IPS-11a (cell line): Measurements from ENCODE around the gene DGKG.

Source experiments
- H3K4me3 ChIP-seq: one replicate; pipeline ENCODE4 v1.5.1; 2013; ENCODE audit warnings: low read depth, low read length, control low read depth

DGKG gene

GRCh38 chr3:186320862-186321568 lies 41.0 kb downstream of the DGKG start:
- no peak overlapping the region for H3K4me3 ChIP-seq

GRCh38 chr3:186319945-186320344 lies 42.1 kb downstream of the DGKG start:
- no peak overlapping the region for H3K4me3 ChIP-seq

- no peak overlapping the region for H3K4me3 ChIP-seq
These were observed 43.9 kb downstream of the DGKG start for GRCh38 chr3:186318135-186318534.

- H3K4me3 ChIP-seq: no peak overlapping the region
These were observed 44.6 kb downstream of the DGKG start for GRCh38 chr3:186317478-186317877.

GRCh38 chr3:186316666-186317260 lies 45.3 kb downstream of the DGKG start:
- H3K4me3 ChIP-seq: no peak overlapping the region

GRCh38 chr3:186315581-186316354 lies 46.3 kb downstream of the DGKG start:
- H3K4me3 ChIP-seq: no peak overlapping the region

- no peak overlapping the region for H3K4me3 ChIP-seq
These were observed 47.1 kb downstream of the DGKG start for GRCh38 chr3:186314896-186315295.

- no peak overlapping the region for H3K4me3 ChIP-seq
These were observed 50.6 kb downstream of the DGKG start for GRCh38 chr3:186311441-186311840.

- H3K4me3 ChIP-seq: no peak overlapping the region
These were observed 53.5 kb downstream of the DGKG start for GRCh38 chr3:186308549-186308948.

- no peak overlapping the region for H3K4me3 ChIP-seq
These were observed 54.3 kb downstream of the DGKG start for GRCh38 chr3:186307594-186308221.

GRCh38 chr3:186305286-186305685 lies 56.7 kb downstream of the DGKG start:
- no peak overlapping the region for H3K4me3 ChIP-seq

- H3K4me3 ChIP-seq: no peak overlapping the region
These were observed 58.1 kb downstream of the DGKG start for GRCh38 chr3:186303965-186304364.

GRCh38 chr3:186299327-186299726 lies 62.7 kb downstream of the DGKG start:
- no peak overlapping the region for H3K4me3 ChIP-seq

GRCh38 chr3:186298876-186299275 lies 63.2 kb downstream of the DGKG start:
- no peak overlapping the region for H3K4me3 ChIP-seq

GRCh38 chr3:186290796-186291195 lies 71.2 kb downstream of the DGKG start:
- H3K4me3 ChIP-seq: no peak overlapping the region

GRCh38 chr3:186287711-186288110 lies 74.3 kb downstream of the DGKG start:
- H3K4me3 ChIP-seq: no peak overlapping the region

GRCh38 chr3:186286114-186286513 lies 75.9 kb downstream of the DGKG start:
- no peak overlapping the region for H3K4me3 ChIP-seq

- H3K4me3 ChIP-seq: no peak overlapping the region
These were observed 77.4 kb downstream of the DGKG start for GRCh38 chr3:186284661-186285060.

GRCh38 chr3:186284349-186284652 lies 77.7 kb downstream of the DGKG start:
- no peak overlapping the region for H3K4me3 ChIP-seq

GRCh38 chr3:186283651-186284348 lies 78.2 kb downstream of the DGKG start:
- no peak overlapping the region for H3K4me3 ChIP-seq

- H3K4me3 ChIP-seq: no peak overlapping the region
These were observed 78.9 kb downstream of the DGKG start for GRCh38 chr3:186283096-186283495.
